22Rv1 (cell line): ENCODE measurements around the gene GFOD1.

Source experiments
- CTCF ChIP-seq: fragments of 450-650 bp; IDR thresholded peaks from 2 replicates; pipeline ENCODE4 v1.5.1; 2017; ENCODE audit warnings: mild to moderate bottlenecking
- ZFX ChIP-seq: fragments of 450-650 bp; IDR thresholded peaks from 2 replicates; pipeline ENCODE4 v1.6.1; 2017; ENCODE audit warnings: antibody characterized with exemption, borderline replicate concordance

GRCh38 chr6:13507306-13507860 is 20.0 kb upstream of the GFOD1 start:
- TF ChIP-seq CTCF (no peak), ZFX (no peak)
